AG09319 (cell line): ENCODE measurements around the gene PANK1.

Source experiments
- DNase-seq: peaks from one replicate; pipeline ENCODE4 v3.0.0-alpha.2; 2010; ENCODE audit warnings: low read depth; ENCODE audit errors: extremely low read depth
- TF ChIP-seq, protein P1 (sequence below): IDR thresholded peaks from 2 replicates; pipeline ENCODE4 v1.5.1; 2011; ENCODE audit warnings: low read depth, mild to moderate bottlenecking, inconsistent platforms, low read length, moderate library complexity

PANK1 gene

DNA sequence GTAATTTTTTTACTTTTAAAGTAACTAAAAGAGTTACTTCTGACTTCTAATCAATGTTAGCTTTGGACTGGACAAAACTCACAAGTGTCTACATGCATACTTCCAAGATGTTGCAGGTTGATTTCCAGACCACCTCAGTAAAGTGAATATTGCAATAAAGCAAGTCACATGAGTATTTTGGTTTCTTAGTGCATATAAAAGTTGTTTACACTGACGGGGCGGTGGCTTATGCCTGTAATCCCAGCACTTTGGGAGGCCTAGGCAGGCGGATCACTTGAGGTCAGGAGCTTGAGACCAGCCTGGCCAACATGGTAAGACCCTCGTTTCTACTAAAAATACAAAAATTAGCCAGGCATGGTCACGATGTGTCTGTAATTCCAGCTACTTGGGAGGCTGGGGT lies 40.8 kb downstream of the PANK1 start:
- no peak for DNase-seq
- TF ChIP-seq, protein P1, sequence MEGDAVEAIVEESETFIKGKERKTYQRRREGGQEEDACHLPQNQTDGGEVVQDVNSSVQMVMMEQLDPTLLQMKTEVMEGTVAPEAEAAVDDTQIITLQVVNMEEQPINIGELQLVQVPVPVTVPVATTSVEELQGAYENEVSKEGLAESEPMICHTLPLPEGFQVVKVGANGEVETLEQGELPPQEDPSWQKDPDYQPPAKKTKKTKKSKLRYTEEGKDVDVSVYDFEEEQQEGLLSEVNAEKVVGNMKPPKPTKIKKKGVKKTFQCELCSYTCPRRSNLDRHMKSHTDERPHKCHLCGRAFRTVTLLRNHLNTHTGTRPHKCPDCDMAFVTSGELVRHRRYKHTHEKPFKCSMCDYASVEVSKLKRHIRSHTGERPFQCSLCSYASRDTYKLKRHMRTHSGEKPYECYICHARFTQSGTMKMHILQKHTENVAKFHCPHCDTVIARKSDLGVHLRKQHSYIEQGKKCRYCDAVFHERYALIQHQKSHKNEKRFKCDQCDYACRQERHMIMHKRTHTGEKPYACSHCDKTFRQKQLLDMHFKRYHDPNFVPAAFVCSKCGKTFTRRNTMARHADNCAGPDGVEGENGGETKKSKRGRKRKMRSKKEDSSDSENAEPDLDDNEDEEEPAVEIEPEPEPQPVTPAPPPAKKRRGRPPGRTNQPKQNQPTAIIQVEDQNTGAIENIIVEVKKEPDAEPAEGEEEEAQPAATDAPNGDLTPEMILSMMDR = no peak

DNA sequence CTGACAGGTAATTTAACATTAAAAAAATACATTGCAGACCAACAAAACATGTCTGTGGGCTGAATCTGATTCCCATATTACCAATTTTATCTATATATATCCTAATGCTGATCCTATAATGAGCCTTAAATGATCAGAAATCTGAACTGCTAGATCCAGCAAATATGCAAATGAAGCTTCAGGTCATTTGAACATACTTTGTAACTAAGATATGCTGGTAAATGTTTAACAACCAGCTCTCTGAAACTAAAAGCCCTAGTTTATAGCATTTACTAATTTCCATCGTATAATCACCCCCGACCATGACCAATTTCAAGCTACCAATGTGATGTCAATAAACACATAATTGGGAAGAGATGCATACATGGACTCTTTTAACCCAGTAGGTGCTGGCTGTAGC lies 42.1 kb downstream of the PANK1 start:
- DNase-seq = no peak
- TF ChIP-seq, protein P1 = no peak

DNA sequence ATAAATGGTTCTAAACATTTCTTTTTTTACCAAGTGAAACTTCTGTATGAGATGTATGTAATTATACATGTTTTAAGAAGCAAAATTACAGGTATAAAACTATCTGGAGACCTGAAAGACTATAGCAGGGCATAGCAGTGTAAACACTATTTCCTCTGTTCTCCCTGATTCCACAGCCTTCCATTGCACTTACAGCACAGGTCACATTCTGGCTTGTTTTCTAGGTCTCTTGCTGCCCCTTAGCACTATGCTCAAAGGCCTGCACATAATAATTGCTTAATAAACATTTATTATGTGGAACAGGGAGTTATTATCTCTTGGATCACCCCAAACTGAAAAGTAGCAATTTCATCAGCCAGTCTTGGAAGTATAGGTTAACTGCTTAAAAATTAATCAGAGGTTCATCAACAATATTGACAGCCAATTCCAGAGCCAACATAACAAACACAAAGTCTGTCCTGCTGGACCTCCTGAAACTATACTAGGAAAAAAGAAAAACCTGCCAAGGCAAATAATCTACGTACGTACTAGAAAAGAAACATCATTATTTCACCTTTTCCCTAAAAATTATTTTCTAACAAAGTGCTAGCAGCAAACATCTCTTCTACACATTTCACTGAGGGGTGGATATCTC lies 43.2 kb downstream of the PANK1 start:
- TF ChIP-seq, protein P1 = no peak

DNA sequence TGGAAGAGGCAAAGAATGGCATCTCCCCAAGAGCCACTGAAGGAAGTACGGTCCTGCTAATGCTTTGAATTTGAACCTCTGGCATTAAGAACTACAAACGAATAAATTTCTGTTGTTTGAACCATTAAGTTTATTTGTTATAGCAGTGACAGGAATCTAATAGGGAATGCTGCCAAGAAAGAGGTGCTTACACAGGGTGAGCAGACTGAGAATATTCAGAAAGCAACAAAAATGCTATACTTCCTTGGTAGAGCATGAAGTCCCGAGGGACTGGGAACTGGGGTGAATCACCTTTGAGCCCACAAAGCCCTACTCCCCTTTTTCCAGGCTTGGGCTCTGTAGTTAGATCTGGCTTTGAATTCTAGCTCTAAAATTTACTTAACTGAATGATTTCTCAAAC lies 45.0 kb downstream of the PANK1 start:
- TF ChIP-seq, protein P1 = no peak

More for the DNA sequence above, 43.2 kb downstream of the PANK1 start:
- no peak for DNase-seq

DNA sequence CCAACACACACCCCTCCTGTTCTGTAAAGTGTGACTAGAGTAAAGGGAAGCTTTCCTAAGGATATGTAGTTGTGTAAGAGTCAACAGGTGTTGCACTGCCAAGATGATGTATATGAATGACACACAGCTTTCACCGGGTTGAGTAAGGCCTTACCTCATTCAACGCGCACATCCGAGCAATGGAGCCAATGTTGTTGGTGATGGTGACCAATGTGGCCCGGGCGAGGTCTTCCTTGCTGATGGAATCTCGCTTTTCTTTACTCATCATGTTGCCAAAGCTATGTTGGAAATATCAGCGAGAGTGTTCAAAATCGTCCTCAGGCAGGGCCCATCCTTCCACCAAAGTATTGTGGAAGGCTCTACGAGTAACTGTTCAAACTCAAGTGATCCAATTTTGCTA lies 52.0 kb downstream of the PANK1 start:
- TF ChIP-seq, protein P1 = no peak
- no peak for DNase-seq

More for the DNA sequence above, 45.0 kb downstream of the PANK1 start:
- DNase-seq = no peak

DNA sequence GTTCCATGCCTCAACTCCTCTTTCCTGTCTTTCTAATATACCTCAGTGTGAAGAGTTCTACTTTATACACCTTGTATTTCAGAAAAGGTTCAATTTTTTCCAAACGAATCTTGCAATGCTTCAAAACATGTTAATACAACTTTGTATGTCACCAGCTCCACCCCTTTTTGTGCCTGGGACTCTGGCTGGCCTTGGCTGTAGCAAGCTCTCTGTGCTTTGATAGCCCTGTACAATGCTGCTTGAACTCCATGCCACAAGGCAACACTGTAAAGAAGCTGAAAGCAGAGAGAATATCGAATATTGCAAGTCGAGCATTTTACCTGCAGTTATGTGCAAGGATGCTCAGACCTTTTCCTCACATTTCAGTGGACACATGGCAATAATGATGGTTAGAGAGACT lies 52.5 kb downstream of the PANK1 start:
- TF ChIP-seq, protein P1 = no peak
- DNase-seq = no peak

DNA sequence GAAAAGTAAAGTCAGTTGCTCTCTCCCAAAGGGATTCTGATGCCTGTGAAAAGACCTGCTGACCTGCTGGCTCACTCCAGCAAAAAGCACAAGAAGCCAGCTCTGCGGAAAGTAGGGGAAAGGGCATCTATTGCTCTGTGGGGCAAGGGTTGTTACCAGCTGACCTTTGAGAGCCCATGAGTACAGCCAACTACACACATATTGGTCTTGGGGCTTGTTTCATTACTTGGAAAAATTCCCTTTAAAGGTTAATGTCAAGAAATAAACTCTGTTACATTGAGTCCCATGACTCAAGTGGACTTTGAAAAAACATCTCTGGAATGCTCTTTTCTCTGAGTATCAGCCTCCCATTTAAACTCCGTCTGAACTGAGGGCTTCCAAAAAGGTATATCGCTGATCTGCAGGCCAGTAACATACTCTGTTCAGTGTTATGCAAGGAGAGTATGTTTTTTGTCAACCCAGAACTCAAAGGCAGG lies 53.2 kb downstream of the PANK1 start:
- no peak for DNase-seq
- TF ChIP-seq, protein P1 = no peak
